Cardiac muscle cell (in vitro differentiated cells and primary cell): ENCODE data around the gene LCLAT1. TPM values are rescaled to one million over a fixed set of nuclear protein-coding genes. Genes with fewer than 3 reads are reported as not detected.

ENCODE experiments used
- DNase-seq, 2 donors: peaks; one replicate each; pipeline versions ENCODE4 v3.0.0 to v3.0.0-alpha.2; 2010 to 2017; ENCODE audit warnings: low read depth in 1 of 2, low spot score in 1 of 2
- H3K27ac ChIP-seq: fragments of 200-600 bp; sonication (generic); 2 replicates; pipeline ENCODE4 v1.5.1; 2016
- H3K27me3 ChIP-seq: fragments of 200-600 bp; sonication (generic); 2 replicates; pipeline ENCODE4 v1.6.0; 2016; ENCODE audit warnings: control low read depth
- H3K36me3 ChIP-seq: fragments of 200-600 bp; sonication (generic); 2 replicates; pipeline ENCODE4 v1.5.1; 2016; ENCODE audit warnings: control low read depth
- H3K4me1 ChIP-seq: fragments of 200-600 bp; sonication (generic); 2 replicates; pipeline ENCODE4 v1.8.1; 2017; ENCODE audit warnings: low read depth, mild to moderate bottlenecking, mixed run types
- H3K4me3 ChIP-seq: fragments of 200-600 bp; sonication (generic); 2 replicates; pipeline ENCODE4 v1.5.1; 2016; ENCODE audit warnings: mild to moderate bottlenecking
- H3K9me3 ChIP-seq: fragments of 200-600 bp; sonication (generic); 2 replicates; pipeline ENCODE4 v1.5.1; 2017; ENCODE audit warnings: low read depth, mild to moderate bottlenecking, control low read depth
- polyA plus RNA-seq: library from polyadenylated mRNA; unstranded; fragments of >200 nt; fragmentation: Nextera tagmentation; extraction: Ambion mirVana; gene quantifications from 2 replicates; pipeline ENCODE4 v1.2.1, GENCODE V29; 2016
- total RNA-seq: library from RNA; depleted of rRNA; stranded (reverse); fragments of >200 nt; gene quantifications from 2 replicates; pipeline ENCODE4 v1.2.3, GENCODE V29; 2016
- TF ChIP-seq, protein P1 (sequence below): IDR thresholded peaks from 2 replicates; pipeline ENCODE4 v1.5.1; 2012; ENCODE audit warnings: low read depth, mild to moderate bottlenecking, low read length

The LCLAT1 gene
- total and polyA plus RNA-seq, 2 experiments from 2014 or later, result 19.6 to 25.5 TPM

DNA sequence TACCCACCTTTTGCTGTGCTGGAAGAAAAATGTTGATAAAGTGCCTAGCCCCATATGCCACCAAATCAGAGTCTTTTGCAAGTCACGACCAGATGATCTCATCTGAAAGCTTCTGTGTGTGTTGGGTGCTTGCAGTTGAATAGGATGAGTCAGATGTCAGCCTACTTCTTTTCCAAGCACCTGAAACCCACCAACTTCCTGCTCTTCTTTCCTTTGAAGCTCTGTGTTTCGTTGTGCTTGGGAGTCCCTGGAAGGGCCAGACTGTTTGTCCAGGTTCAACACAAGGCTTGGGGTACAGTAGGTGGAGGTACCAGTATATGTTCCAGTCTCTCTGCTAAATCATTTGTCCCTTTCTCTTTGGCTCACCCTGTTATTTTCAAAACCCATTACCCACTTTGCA lies 36.8 kb upstream of the LCLAT1 start:
- Histone ChIP-seq H3K4me3 (no peak overlapping the region), H3K27ac (peak overlapping the region; percentile 89), H3K4me1 (peaks cover 58% of the 10 kb centered on the region), H3K36me3 (no peaks in the 10 kb centered on the region), H3K27me3 (no peaks in the 10 kb centered on the region), H3K9me3 (no peaks in the 10 kb centered on the region)
- no peak for DNase-seq
- TF ChIP-seq, protein P1, sequence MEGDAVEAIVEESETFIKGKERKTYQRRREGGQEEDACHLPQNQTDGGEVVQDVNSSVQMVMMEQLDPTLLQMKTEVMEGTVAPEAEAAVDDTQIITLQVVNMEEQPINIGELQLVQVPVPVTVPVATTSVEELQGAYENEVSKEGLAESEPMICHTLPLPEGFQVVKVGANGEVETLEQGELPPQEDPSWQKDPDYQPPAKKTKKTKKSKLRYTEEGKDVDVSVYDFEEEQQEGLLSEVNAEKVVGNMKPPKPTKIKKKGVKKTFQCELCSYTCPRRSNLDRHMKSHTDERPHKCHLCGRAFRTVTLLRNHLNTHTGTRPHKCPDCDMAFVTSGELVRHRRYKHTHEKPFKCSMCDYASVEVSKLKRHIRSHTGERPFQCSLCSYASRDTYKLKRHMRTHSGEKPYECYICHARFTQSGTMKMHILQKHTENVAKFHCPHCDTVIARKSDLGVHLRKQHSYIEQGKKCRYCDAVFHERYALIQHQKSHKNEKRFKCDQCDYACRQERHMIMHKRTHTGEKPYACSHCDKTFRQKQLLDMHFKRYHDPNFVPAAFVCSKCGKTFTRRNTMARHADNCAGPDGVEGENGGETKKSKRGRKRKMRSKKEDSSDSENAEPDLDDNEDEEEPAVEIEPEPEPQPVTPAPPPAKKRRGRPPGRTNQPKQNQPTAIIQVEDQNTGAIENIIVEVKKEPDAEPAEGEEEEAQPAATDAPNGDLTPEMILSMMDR, result no peak

DNA sequence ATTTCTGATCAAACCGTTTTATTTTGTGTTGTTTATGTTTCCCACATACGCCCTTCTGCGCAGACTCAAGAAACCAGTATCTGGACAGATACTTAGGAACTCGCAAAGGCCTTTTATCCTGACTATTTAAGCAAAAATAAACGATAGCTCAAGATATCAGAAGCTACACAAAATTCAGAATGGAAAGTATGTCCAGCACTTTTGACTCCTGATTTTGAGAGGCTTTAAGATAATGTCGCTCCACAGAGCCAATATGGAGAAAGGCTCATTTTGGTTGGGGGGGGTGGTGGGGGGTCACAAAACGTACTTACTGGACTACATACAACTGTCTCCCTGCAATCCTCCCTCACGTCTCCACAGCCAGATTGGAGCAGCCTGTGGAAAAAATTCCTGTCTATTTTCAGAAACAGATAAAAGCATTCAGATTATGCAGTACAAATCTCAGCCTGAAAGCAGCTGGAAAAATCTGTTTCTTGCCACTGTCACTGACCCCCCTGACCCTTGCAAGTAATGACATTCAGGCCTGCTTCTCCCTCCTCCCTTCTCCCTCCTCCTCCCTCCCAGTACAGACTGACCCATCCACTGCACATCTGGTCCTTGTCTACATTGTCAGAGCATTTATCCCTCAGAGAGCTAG lies 34.9 kb upstream of the LCLAT1 start:
- Histone ChIP-seq H3K9me3 (no peaks in the 10 kb centered on the region), H3K4me1 (peaks cover 45% of the 10 kb centered on the region), H3K27me3 (no peaks in the 10 kb centered on the region), H3K36me3 (no peaks in the 10 kb centered on the region), H3K27ac (peak overlapping the region; percentile 89), H3K4me3 (no peak overlapping the region)
- TF ChIP-seq, protein P1, result no peak
- peak; percentile 70 to 78 for DNase-seq

DNA sequence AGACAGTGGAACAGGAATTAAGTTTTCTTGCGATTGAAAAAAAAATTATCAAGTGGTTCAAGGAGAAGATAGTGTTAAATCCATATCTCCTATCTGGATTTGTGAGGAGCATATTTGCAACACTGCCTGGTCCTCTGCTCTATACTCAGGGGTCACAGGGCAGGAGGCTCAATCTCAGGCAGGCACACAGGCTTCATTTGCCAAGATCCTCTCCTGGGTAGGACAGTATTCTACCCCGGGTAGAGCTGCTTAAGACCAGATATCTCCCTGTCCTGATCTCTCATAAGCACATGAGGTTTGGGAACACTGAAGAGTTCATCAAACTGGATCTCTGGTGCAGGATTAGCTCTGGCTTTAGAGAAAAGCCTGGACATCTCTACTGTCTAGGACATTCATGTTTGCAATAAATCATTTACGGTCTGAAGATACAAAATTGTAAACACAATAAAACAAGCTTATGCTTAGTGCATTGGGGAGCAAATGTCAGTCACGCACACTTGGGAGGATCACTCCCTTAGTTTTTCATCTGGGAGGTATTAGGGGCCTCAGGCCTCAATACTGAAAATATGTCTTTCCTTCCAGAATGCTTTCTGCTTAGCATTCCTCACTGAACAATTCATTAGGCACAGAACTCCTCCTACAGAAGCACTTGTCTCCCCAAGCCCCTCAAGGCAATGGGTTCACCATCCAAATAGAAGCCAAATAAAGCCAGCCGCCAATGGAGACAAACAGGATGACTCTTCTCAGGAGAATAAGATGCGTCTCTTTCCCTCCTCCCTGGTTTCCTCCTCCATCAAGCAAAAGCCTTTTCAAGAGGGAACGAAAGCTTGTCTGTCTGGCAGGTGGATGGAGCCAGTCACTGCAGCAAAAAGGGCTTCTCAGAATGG lies 34.1 kb upstream of the LCLAT1 start:
- no peaks in the 10 kb centered on the region for H3K36me3 ChIP-seq
- peaks cover 38% of the 10 kb centered on the region for H3K4me1 ChIP-seq
- peak overlapping the region; percentile 89 for H3K27ac ChIP-seq
- DNase-seq, result no peak
- no peaks in the 10 kb centered on the region for H3K9me3 ChIP-seq
- no peak overlapping the region for H3K4me3 ChIP-seq
- H3K27me3 ChIP-seq, result no peaks in the 10 kb centered on the region
- TF ChIP-seq, protein P1, result no peak

DNA sequence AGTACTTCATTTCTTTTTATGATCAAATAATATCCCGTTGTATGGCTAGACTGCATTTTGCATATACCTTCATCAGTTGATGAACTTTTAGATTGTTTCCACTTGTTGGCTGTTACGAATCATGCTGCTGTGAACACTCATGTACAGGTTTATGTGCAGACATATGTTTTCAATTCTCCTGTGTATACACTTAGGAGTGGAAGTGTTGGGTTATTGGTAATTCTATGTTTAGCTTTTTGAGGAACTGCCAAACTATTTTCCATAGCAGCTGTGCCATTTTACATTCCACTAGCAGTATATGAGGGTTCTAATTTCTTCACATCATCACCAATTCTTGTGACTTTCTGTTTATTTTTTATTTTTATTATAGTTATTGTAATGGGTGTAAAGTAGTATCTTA lies 32.1 kb upstream of the LCLAT1 start:
- no peaks in the 10 kb centered on the region for H3K9me3 ChIP-seq
- DNase-seq, result no peak
- peaks cover 29% of the 10 kb centered on the region for H3K4me1 ChIP-seq
- no peaks in the 10 kb centered on the region for H3K27me3 ChIP-seq
- TF ChIP-seq, protein P1, result no peak
- H3K27ac ChIP-seq, result peak overlapping the region; percentile 89
- no peaks in the 10 kb centered on the region for H3K36me3 ChIP-seq
- no peak overlapping the region for H3K4me3 ChIP-seq

DNA sequence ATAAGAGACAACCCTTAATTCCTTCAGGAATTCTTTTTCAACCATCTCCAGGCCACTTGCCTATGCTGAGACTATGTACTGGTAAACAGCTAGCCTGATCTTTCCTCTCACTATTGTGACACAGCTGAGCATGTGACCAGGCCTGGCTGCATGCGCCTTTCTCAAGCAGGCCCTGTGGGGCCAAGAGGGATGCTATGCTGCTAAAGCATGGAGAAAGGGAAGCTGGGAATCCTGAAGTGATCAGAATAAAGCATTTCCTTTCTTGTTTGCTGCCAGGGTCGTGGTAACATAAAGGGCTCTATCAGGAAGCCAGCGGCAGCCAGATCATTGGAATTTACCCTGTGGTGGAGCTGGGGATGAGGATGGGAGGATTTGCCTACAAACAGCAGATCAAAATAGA lies 29.8 kb upstream of the LCLAT1 start:
- peak overlapping the region; percentile 12 for H3K27ac ChIP-seq
- H3K4me1 ChIP-seq, result peaks cover 37% of the 10 kb centered on the region
- peak in 1 of 2 donors; percentile 56 for DNase-seq
- TF ChIP-seq, protein P1, result no peak
- no peaks in the 10 kb centered on the region for H3K27me3 ChIP-seq
- H3K9me3 ChIP-seq, result no peaks in the 10 kb centered on the region
- no peaks in the 10 kb centered on the region for H3K36me3 ChIP-seq
- no peak overlapping the region for H3K4me3 ChIP-seq
